ENCODE measurements around the gene AQR. TPM values are rescaled to one million over a fixed set of nuclear protein-coding genes. Genes with fewer than 3 reads are reported as not detected.

AQR gene
- total and polyA plus RNA-seq, 2 experiments from 2014 or later = 42.3 to 67.3 TPM

GRCh38 chr15:34890424-34890823 is 79.1 kb downstream of the AQR start:
- Histone ChIP-seq H3K4me1 (ENCODE audit: insufficient read depth) (no peaks in the 10 kb centered on the region), H3K27ac (ENCODE audit: low read depth) (no peak overlapping the region), H3K36me3 (ENCODE audit: insufficient read depth) (peaks cover 29% of the 10 kb centered on the region), H3K27me3 (ENCODE audit: insufficient read depth) (no peaks in the 10 kb centered on the region), H4K20me1 (replicated peaks; ENCODE audit: insufficient read depth) (no peaks in the 10 kb centered on the region; the same call in 1 of the 2 replicates), H3K4me2 (no peak overlapping the region), H3F3A (replicated peaks; ENCODE audit: low read depth) (no peaks in the 10 kb centered on the region), H3K4me3 (no peak overlapping the region), H3K9me2 (ENCODE audit: insufficient read depth) (no peaks in the 10 kb centered on the region), H3K79me2 (replicated peaks; ENCODE audit: insufficient read depth) (no peaks in the 10 kb centered on the region), H2AFZ (no peak overlapping the region)
- peaks cover 25% of the 10 kb centered on the region for H3K9me3 Mint-ChIP-seq
- TF ChIP-seq ETS1 (IDR thresholded peaks at IDR 0.05) (no peak), EZH2 (IDR thresholded peaks at IDR 0.05; ENCODE audit: low read depth, unreplicated experiment) (no peak), ZNF462 (CRISPR knock-in tag; IDR thresholded peaks at IDR 0.05) (no peak), ZNF331 (CRISPR knock-in tag; IDR thresholded peaks at IDR 0.05; ENCODE audit: low read depth) (no peak), CREB1 (CRISPR knock-in tag; IDR thresholded peaks at IDR 0.05; ENCODE audit: low read depth) (no peak), ZNF114 (CRISPR knock-in tag; IDR thresholded peaks at IDR 0.05) (no peak), STAT1 (IDR thresholded peaks at IDR 0.05; ENCODE audit: unreplicated experiment) (no peak), EZH2phosphoT487 (IDR thresholded peaks at IDR 0.05; ENCODE audit: unreplicated experiment) (no peak), NANOG (IDR thresholded peaks at IDR 0.05; ENCODE audit: borderline replicate concordance) (no peak), JUNB (IDR thresholded peaks at IDR 0.05; ENCODE audit: unreplicated experiment) (no peak), POLR2AphosphoS5 (IDR thresholded peaks at IDR 0.05; ENCODE audit: low read depth) (no peak)
- TF ChIP-seq, protein P1, sequence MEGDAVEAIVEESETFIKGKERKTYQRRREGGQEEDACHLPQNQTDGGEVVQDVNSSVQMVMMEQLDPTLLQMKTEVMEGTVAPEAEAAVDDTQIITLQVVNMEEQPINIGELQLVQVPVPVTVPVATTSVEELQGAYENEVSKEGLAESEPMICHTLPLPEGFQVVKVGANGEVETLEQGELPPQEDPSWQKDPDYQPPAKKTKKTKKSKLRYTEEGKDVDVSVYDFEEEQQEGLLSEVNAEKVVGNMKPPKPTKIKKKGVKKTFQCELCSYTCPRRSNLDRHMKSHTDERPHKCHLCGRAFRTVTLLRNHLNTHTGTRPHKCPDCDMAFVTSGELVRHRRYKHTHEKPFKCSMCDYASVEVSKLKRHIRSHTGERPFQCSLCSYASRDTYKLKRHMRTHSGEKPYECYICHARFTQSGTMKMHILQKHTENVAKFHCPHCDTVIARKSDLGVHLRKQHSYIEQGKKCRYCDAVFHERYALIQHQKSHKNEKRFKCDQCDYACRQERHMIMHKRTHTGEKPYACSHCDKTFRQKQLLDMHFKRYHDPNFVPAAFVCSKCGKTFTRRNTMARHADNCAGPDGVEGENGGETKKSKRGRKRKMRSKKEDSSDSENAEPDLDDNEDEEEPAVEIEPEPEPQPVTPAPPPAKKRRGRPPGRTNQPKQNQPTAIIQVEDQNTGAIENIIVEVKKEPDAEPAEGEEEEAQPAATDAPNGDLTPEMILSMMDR (conservative IDR thresholded peaks at IDR 0.05; ENCODE audit: low read depth in 2 of 2) = no peak
- TF ChIP-seq, protein P2, sequence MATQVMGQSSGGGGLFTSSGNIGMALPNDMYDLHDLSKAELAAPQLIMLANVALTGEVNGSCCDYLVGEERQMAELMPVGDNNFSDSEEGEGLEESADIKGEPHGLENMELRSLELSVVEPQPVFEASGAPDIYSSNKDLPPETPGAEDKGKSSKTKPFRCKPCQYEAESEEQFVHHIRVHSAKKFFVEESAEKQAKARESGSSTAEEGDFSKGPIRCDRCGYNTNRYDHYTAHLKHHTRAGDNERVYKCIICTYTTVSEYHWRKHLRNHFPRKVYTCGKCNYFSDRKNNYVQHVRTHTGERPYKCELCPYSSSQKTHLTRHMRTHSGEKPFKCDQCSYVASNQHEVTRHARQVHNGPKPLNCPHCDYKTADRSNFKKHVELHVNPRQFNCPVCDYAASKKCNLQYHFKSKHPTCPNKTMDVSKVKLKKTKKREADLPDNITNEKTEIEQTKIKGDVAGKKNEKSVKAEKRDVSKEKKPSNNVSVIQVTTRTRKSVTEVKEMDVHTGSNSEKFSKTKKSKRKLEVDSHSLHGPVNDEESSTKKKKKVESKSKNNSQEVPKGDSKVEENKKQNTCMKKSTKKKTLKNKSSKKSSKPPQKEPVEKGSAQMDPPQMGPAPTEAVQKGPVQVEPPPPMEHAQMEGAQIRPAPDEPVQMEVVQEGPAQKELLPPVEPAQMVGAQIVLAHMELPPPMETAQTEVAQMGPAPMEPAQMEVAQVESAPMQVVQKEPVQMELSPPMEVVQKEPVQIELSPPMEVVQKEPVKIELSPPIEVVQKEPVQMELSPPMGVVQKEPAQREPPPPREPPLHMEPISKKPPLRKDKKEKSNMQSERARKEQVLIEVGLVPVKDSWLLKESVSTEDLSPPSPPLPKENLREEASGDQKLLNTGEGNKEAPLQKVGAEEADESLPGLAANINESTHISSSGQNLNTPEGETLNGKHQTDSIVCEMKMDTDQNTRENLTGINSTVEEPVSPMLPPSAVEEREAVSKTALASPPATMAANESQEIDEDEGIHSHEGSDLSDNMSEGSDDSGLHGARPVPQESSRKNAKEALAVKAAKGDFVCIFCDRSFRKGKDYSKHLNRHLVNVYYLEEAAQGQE (IDR thresholded peaks at IDR 0.05; ENCODE audit: unreplicated experiment) = no peak
- peaks cover 68% of the 10 kb centered on the region for H3K36me3 Mint-ChIP-seq (ENCODE audit: low read depth)
- DNase-seq (ENCODE audit: low spot score) (no peak), ATAC-seq (no peak)
- no peak overlapping the region for H3K27ac Mint-ChIP-seq
- H3K27me3 Mint-ChIP-seq (ENCODE audit: insufficient read depth, low read depth, poor library complexity) = no peaks in the 10 kb centered on the region
- no peaks in the 10 kb centered on the region; the same call in 2 of the 3 replicates for H3K4me1 Mint-ChIP-seq
- no peak overlapping the region for H3K4me3 Mint-ChIP-seq

All from GM23338 (cell line).